Kidney glomerular epithelial cell (primary cell): Measurements from ENCODE around the gene MAP3K20.
A peak's percentile ranks its signal among the peaks of the same experiment; 100 is the strongest.

ENCODE experiments used
- DNase-seq: peaks from one replicate; lab custom pipeline; 2025; lab: John Stamatoyannopoulos, UW

Gene MAP3K20

GRCh38 chr2:173051463-173052215 is 24.0 kb upstream of the MAP3K20 start:
- no peak for DNase-seq

DNA sequence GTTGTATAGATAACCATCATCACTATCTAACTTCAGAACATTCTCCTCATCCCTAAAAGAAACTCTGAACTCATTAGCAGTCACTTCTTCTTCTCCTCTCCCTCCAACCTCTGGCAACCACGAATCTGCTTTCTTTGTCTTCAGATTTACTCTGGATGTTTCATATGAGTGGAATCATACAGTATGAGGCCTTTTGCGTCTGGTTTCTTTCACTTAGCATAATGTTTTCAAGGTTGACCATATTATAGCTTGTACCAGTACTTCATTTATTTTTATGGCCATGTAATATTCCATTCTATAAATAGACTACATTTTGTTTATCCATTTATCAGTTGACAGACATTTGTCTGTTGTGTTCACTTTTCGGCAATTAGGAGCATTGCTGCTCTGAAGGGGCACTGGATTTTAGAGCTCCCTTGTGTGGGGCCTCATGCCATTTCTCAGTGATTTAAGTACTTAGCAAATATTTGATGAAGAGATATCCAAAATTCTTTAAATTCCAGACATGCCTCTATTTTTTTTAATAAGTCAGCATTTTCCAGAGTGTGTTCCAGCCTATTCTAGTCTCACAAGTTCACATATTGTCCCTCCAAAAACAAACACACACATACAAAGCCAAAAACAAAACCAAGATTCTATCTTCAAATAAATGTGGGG is 22.5 kb upstream of the MAP3K20 start:
- DNase-seq, result no peak

- DNase-seq, result no peak
These were observed 21.2 kb upstream of the MAP3K20 start for GRCh38 chr2:173054466-173054865.

DNA sequence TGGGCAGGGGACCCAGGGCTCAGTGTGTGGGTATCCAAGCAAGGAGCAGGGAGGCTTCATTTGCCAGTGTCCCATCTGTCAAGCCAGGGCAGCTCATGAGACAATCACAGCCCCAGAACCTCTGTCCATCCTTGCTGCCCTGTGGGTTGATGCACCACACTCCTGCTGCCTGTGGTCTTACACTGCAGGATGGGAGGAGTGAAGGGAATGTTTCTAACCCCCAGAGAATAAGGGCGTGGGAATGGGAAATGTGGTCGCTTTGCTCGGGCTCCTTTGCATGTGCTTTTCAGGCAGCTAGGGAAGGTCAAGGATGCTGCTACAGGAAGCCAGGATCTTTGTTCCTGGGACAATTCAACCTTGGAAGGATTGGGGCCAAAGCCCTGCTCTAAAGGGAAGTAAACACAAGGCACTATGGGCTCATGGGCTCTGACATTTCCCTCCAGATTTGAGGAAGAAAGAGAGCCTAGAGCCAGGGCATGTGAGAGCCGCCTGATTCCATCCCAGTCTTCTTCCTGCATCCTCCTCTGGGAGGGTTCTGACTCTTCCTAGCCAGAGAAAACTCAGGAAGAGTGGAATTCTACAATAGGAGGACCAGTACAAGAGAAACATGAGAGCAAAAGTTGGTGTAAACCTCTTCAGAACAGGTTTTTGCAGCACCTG is 18.8 kb upstream of the MAP3K20 start:
- no peak for DNase-seq

GRCh38 chr2:173058097-173058496 is 17.5 kb upstream of the MAP3K20 start:
- DNase-seq, result no peak

DNA sequence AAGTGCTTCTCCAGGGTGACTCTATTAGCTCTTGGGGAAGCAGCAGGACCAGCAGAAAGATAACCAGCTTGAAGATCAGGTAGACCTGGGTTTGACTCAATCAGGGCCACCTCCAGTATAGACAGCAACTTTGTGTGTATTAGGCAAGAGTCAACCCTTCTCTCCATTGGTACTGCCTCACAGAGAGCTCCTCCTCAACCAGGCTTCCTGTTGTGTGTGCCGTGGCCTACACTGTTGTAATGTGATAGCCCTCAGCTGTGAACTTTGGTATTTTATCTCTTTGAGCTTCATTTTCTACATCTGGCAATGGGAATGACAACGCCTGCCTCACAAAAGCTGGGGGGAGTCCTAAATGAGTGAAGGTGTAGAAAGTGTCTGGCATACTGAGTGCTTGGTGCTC is 17.0 kb upstream of the MAP3K20 start:
- no peak for DNase-seq

- DNase-seq, result no peak
These were observed 16.4 kb upstream of the MAP3K20 start for GRCh38 chr2:173059292-173059691.

- DNase-seq, result no peak
These were observed 15.6 kb upstream of the MAP3K20 start for GRCh38 chr2:173059971-173060461.

- DNase-seq, result no peak
These were observed 12.8 kb upstream of the MAP3K20 start for GRCh38 chr2:173062801-173063200.

DNA sequence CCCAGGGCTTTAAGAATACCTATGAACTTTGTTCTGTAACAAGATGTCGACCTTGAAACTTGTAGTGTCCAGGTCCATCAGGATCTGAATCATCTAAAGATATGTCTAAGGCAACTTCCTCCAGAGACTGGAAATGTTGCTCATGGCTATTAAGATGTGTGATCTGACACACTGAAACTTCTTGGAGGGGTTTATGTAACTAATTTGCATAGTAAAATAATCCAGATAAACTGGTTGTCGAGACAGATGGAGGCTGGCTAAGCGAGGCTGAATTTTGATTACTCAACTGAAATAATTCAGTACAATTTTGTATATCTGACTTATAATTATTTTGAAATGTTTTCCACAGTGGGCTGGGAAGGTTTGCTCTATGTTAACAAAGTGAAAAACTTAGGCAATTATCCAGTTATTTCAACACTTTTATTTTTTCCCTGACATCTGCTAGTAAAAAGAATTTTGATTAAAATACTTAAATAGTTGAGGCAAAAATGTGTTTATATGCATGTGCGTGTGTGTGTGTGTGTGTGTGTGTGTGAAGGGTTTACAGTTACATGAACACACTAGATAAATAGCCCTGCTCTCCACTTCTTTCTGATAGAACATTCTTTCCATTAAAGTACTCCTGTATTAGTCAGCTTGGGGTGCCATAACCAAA is 11.4 kb upstream of the MAP3K20 start:
- DNase-seq, result no peak

- DNase-seq, result no peak
These were observed 8.6 kb upstream of the MAP3K20 start for GRCh38 chr2:173066887-173067676.

DNA sequence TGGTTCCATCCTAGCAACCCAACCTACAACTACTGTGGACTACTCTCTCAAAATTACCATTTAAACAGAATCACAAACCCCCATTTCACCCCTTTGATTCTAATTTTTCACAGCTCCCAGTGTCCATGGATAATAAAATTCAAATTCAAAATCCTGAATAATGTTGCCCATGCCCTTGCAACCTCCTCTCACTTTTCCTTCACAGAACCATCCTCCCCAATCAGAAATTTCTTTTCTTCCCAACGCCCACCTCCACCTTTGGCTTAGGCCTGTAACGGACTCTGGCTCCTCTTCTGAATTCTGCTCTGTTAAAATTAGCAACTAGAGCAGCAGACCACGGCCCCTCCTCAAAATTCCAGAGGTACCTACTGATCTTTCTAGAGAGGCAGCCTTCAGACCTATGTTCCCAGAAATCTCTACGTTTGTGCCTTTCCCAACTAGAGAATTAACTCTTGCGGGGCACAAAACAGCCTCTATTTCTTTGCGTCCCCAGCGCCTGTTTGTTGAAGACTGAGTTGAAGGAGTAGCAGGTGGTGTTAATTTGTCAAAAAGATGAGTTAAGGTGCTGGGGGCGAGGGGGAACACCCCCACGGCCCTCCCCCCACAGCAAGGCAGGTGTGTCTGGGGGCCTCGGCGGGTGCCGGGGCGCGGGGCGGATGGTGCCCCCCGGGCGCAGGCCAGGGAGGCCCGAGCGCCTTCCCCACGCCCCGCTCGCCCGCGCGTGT is 428 bp upstream of the MAP3K20 start:
- DNase-seq, result no peak

- peak; percentile 48 for DNase-seq
These were observed 1.1 kb downstream of the MAP3K20 start for GRCh38 chr2:173076581-173077345.

GRCh38 chr2:173077506-173078177 is 2.0 kb downstream of the MAP3K20 start:
- no peak for DNase-seq

GRCh38 chr2:173079141-173079540 is 3.5 kb downstream of the MAP3K20 start:
- no peak for DNase-seq

DNA sequence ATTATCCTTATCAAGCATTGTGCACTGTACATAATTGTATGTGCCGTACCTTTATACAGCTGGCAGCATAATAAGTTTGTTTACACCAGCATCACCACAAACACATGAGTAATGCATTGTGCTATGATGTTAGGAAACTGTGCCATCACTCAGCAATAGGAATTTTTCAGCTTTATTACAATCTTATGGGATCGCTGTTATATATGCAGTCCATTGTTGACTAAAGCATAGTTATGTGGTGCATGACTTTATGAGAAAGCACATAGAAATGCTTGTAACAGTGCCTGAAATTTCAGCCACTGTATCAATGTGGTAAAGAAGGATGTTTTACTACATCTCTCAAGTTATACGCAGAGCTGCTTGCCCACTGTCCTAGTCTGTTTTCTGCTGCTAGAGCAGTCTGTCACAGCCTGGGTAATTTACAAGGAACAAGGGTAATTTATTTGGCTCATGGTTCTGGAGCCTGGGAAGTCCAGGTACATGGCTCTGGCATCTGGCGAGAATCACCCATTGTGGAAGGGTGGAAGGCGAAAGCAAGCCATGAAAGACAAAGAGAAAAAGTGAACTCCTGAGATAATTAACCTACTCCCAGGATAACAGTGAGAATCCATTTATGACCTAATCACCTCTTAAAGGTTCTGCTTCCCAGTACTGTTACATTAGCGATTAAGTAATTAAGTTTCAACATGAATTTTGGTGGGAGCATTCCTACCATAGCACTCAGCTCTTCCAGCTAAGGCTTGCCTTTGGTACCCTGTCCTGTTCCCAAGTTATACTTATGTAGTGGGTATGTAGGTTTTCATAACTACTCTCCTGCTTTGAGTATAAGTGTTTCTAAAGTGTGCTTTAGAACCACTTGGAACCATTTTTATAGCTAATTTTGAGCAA is 4.6 kb downstream of the MAP3K20 start:
- no peak for DNase-seq

- no peak for DNase-seq
These were observed 11.0 kb downstream of the MAP3K20 start for GRCh38 chr2:173086518-173087213.

DNA sequence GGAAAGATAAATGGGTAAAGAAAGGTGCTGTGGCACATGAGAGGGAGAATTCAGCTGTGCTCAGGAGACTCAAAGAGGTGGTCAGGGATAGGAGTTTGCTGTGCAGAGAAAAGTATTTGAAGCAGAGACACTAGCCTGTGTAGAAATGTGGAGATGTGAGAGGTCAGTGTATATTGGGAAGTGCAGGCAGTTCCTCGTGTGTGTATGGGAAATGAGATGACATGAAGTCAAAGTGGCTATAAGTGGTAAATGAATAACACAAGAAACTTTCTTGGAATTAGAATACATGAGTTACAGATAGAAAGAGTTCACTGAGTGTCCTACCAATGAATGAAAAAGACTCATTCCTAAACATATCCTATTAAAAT is 11.6 kb downstream of the MAP3K20 start:
- DNase-seq, result no peak
